Skeletal muscle cell (primary cell): ENCODE results near the gene CNTNAP5.

Source experiments
- DNase-seq: peaks from one replicate; pipeline ENCODE4 v3.0.0-alpha.2; 2010; ENCODE audit warnings: low read depth
- H3K4me3 ChIP-seq: 2 replicates; pipeline ENCODE4 v1.5.1; 2011; ENCODE audit warnings: low read depth, mild to moderate bottlenecking, control low read depth, low read length, moderate library complexity

CNTNAP5 gene

DNA sequence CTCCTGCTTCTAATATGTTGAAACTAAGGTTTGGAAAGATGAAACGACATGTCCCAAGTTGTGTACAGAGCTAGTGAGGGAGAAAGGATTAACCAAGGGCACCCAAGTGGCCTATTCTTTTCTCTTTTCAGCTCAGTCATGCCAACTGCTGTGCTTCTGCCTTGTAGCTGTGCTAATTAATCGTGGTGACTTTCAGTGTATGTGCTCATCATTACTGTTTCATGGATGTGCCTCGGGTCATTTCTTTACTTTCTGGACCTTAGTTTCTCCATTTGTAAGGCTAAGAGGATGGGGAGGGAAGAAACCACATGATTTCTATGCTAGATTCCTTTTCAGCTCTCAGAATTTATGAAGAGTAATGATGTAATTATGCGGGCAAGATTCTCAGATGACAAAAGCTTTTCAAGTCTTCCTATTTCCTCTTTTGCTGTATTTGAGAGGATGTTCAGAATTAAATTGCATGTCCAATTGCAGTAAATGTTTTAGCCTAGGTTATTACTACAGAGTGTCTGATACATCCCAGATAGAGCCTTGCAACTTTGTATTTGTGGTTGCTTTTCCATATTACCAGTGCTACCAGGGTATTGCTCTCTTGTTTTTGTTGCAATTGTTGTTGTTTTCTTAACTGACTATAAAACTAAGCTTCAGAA lies 621.2 kb downstream of the CNTNAP5 start:
- no peak overlapping the region for H3K4me3 ChIP-seq
- no peak for DNase-seq

DNA sequence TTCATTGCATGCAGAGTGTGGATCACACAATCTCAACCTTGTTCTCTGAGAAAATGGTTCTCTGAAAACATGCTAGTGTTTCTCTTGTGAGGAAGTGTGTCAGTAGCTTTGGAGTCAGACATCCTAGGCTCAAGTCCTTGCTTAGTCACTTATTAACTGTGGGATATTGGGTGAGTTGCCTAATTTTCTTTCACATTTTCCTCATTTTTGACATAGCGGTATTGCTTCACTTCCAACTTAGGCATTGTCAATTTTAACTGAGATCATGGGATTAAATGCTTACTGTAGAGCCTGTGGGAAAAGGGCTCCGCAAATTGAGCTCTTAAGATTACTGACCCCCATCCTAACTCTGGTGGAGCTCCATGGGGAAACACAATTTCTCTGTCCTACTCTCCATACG lies 622.2 kb downstream of the CNTNAP5 start:
- H3K4me3 ChIP-seq = no peak overlapping the region
- DNase-seq = no peak

GRCh38 chr2:124647663-124648062 lies 622.6 kb downstream of the CNTNAP5 start:
- DNase-seq = no peak
- no peak overlapping the region for H3K4me3 ChIP-seq

GRCh38 chr2:124649001-124649400 lies 623.9 kb downstream of the CNTNAP5 start:
- no peak overlapping the region for H3K4me3 ChIP-seq
- DNase-seq = no peak

GRCh38 chr2:124652099-124652498 lies 627.0 kb downstream of the CNTNAP5 start:
- no peak for DNase-seq
- no peak overlapping the region for H3K4me3 ChIP-seq

DNA sequence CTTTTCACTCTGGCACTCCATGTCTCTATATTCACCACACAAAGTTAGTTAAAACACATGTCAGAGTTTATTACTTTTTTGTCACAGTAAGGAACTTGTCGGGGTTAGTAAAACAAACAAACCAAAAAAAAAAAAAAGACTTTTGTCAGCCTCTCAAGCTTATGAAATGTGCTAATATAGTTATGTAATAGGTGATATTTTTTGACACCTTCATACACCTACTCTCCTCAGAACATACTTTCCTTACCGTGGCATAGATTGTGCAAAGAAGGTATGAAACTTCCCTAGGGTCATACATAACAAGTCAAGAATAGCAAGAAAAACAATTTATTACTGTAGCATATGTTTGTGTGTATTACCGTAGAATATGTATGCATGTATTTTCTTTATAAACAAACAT lies 633.3 kb downstream of the CNTNAP5 start:
- no peak for DNase-seq
- no peak overlapping the region for H3K4me3 ChIP-seq

DNA sequence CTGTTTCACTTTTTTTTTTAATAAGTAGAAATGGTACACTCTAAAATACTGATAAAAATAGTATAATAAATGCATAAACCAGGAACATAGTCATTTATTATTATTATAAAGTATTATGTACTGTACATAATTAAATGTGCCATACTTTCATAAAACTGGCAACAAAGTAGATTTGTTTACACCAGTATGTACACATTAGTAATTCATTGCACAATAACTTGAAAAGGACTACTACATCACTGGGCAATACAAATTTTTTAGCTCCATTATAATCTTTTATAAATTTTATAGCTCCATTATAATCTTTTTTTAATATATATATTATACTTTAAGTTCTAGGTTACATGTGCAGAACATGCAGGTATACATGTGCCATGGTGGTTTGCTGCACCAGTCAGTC lies 636.5 kb downstream of the CNTNAP5 start:
- H3K4me3 ChIP-seq = no peak overlapping the region
- DNase-seq = no peak

- no peak overlapping the region for H3K4me3 ChIP-seq
- DNase-seq = no peak
Measured at GRCh38 chr2:124662946-124663644, 638.0 kb downstream of the CNTNAP5 start.

- H3K4me3 ChIP-seq = no peak overlapping the region
- DNase-seq = no peak
Measured at GRCh38 chr2:124663645-124663997, 638.5 kb downstream of the CNTNAP5 start.

DNA sequence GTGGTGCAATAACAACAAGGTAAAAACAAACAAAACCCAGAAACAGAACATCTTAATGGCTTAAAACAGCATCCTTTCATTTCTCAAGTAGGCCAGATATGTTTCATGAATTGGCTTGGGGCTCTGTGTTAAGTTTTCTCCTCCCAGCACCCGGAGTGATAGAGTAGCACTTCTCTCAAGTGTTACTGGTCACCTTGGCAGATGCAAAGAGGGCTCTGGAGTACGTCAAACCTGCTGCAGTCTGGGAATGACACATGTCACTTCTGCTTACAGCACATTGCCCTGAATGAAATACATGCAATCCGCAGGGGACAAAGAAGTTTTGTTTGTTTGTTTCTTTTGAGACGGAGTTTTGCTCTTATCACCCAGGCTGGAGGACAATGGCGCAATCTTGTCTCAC lies 639.3 kb downstream of the CNTNAP5 start:
- H3K4me3 ChIP-seq = no peak overlapping the region
- DNase-seq = no peak

DNA sequence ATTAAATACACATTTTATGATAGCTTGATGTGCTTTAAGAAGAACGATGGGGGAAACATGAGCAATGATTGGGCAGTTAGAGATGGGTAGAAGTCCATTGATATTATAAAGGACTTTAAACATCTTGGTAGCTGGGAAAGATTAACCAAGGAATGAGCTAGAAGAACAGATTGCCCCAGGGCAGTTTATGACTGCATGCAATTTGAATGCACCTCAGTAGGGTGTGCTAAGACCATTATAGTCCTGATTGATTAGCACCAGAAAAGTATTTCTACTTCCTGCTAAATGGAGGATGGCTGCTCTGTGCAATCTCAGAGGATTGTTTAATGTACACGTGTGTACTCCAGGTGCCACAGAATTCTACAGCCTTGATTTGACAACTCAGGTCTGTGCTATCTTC lies 641.9 kb downstream of the CNTNAP5 start:
- H3K4me3 ChIP-seq = no peak overlapping the region
- DNase-seq = no peak

- no peak overlapping the region for H3K4me3 ChIP-seq
- DNase-seq = no peak
Measured at GRCh38 chr2:124668161-124668560, 643.1 kb downstream of the CNTNAP5 start.

DNA sequence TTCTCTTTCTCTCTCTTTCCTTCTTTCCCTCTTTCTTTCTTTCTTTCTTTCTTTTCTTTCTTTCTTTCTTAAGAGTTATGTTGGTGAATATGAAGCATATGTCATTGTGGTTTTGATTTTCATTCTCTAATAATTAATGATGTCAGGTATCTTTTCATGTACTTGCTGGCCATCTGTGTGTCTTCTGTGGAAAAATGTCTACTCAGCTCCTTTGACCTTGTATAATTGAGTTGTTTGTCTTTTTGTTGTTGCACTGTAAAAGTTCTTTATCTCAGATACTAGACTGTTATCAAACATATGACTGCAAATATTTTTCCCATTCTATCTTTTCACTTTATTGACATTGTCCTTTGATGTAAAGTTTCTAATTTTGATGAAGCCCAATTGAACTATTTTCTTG lies 645.1 kb downstream of the CNTNAP5 start:
- no peak for DNase-seq
- H3K4me3 ChIP-seq = no peak overlapping the region

DNA sequence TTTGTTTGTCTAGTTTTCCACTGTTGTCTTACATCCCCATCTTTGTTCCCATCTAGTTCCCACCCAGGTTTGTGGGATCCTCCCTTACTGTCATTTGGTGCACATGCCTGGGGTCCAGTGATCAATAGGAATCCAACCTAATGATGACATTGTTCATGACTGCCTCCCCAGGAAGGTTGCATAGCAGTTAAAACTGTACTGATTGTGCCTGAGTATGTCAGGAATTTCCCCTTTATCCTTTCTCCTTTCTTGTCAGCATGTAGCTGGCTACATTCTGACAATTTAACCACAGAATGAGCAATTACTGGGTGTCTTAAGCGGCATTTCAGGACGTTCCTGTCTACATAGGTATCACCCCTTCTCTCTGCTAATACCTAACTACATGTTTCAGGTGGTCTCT lies 653.0 kb downstream of the CNTNAP5 start:
- DNase-seq = no peak
- no peak overlapping the region for H3K4me3 ChIP-seq

DNA sequence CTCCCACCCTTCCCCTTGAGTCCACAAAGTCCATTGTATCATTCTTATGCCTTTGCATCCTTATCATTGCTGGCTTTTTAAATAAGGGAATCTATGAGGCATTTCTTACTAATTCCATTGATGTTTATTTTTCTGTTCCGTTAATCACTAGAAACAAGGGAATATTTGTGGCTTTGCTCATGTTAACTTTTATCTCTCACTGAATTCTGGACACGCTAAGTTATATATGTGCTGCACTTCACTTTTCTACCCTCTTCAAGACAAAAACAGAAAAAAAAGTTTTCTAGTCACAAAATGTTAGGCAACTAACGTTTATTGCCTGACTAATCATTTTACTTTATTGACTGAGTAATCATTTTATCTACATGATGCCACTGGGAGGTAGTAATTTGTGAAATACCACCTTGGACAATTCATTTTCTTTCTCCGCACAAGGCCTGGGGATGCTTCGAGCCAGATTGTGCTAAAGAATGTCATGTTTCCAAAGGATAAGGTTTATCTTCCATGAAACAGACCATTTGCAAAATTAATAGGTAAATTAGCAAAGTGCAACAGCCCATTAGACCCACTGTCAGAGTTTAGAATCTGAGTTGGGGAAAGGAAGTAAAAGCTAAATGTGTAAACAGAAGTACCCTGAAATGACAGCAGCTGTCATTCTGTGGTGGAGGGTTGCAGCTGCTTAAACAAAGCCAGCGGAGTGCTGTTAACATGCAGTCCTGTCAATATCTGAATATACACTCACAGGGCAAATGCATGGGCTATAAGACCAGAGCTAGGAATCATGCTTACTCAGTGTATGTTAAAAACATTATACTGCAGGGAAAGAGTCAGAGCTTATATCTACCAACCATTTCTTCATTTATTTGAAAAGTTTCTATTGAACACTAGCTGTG lies 658.7 kb downstream of the CNTNAP5 start:
- no peak overlapping the region for H3K4me3 ChIP-seq

GRCh38 chr2:124689348-124689747 lies 664.3 kb downstream of the CNTNAP5 start:
- H3K4me3 ChIP-seq = no peak overlapping the region
- no peak for DNase-seq

More for the DNA sequence above, 658.7 kb downstream of the CNTNAP5 start:
- no peak for DNase-seq

GRCh38 chr2:124692216-124692615 lies 667.1 kb downstream of the CNTNAP5 start:
- no peak for DNase-seq
- no peak overlapping the region for H3K4me3 ChIP-seq

GRCh38 chr2:124692707-124693106 lies 667.6 kb downstream of the CNTNAP5 start:
- H3K4me3 ChIP-seq = no peak overlapping the region
- DNase-seq = no peak

GRCh38 chr2:124693156-124693555 lies 668.1 kb downstream of the CNTNAP5 start:
- no peak overlapping the region for H3K4me3 ChIP-seq

DNA sequence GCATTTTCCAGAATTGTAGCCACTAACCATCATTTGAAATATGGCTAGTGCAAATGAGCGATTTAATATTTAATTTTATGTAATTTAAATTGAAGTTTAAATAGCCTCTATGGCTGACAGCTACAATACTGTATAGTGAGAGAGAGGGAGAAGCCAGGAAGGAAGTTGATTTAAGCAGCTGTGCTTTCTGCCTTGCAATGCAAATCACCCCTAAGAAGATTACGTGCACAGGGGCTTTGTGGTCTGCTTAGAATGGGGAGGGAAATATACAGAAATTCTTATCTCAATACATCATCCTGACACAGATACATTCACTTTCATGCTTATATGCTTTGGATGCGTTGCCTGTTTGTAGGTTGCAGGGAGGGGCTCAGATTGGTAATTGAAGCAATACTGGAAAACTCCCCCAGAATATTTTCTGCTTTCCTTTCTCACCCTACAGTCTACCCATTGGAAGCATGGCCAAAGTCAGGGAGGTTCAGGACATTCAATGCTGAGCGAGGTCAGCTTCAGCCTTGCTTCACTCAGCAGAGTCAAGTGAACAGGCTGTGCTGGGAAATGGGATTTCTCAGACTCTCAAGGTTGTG lies 674.0 kb downstream of the CNTNAP5 start:
- no peak overlapping the region for H3K4me3 ChIP-seq
- no peak for DNase-seq

More at GRCh38 chr2:124693156-124693555, 668.1 kb downstream of the CNTNAP5 start:
- DNase-seq = no peak
